CD4-positive, alpha-beta T cell treated with Interleukin-15 for 4 hours (primary cell): ENCODE measurements around the gene C1QTNF2.

Experiments used
- DNase-seq: peaks from one replicate; pipeline ENCODE4 v3.0.0-alpha.2; 2020; ENCODE audit warnings: low spot score

C1QTNF2 gene

GRCh38 chr5:160371294-160371693 lies 868 bp upstream of the C1QTNF2 start:
- no peak for DNase-seq

- DNase-seq: no peak
Observed at GRCh38 chr5:160370713-160371034, 248 bp upstream of the C1QTNF2 start.

GRCh38 chr5:160367885-160368284 lies 2.5 kb downstream of the C1QTNF2 start:
- no peak for DNase-seq

- no peak for DNase-seq
Observed at GRCh38 chr5:160367261-160367660, 3.2 kb downstream of the C1QTNF2 start.

GRCh38 chr5:160366230-160366629 lies 4.2 kb downstream of the C1QTNF2 start:
- no peak for DNase-seq

GRCh38 chr5:160363660-160364395 lies 6.6 kb downstream of the C1QTNF2 start:
- no peak for DNase-seq

- no peak for DNase-seq
Observed at GRCh38 chr5:160363211-160363610, 7.2 kb downstream of the C1QTNF2 start.

GRCh38 chr5:160361624-160362228 lies 8.7 kb downstream of the C1QTNF2 start:
- no peak for DNase-seq

- no peak for DNase-seq
Observed at GRCh38 chr5:160360310-160360709, 10.1 kb downstream of the C1QTNF2 start.

- no peak for DNase-seq
Observed at GRCh38 chr5:160359816-160360215, 10.6 kb downstream of the C1QTNF2 start.

- DNase-seq: no peak
Observed at GRCh38 chr5:160359242-160359641, 11.2 kb downstream of the C1QTNF2 start.

GRCh38 chr5:160357861-160358411 lies 12.5 kb downstream of the C1QTNF2 start:
- DNase-seq: no peak

- no peak for DNase-seq
Observed at GRCh38 chr5:160357394-160357793, 13.0 kb downstream of the C1QTNF2 start.

GRCh38 chr5:160356550-160357347 lies 13.7 kb downstream of the C1QTNF2 start:
- DNase-seq: no peak

GRCh38 chr5:160354666-160355065 lies 15.8 kb downstream of the C1QTNF2 start:
- DNase-seq: no peak

- DNase-seq: no peak
Observed at GRCh38 chr5:160353379-160353778, 17.0 kb downstream of the C1QTNF2 start.

- no peak for DNase-seq
Observed at GRCh38 chr5:160352308-160352707, 18.1 kb downstream of the C1QTNF2 start.

GRCh38 chr5:160349935-160350303 lies 20.5 kb downstream of the C1QTNF2 start:
- DNase-seq: no peak

GRCh38 chr5:160349249-160349934 lies 21.0 kb downstream of the C1QTNF2 start:
- DNase-seq: no peak

- DNase-seq: no peak
Observed at GRCh38 chr5:160348080-160348479, 22.3 kb downstream of the C1QTNF2 start.

GRCh38 chr5:160347448-160347847 lies 23.0 kb downstream of the C1QTNF2 start:
- DNase-seq: no peak

GRCh38 chr5:160342413-160342941 lies 27.9 kb downstream of the C1QTNF2 start:
- no peak for DNase-seq
